ENCODE data around the gene SF3B1. TPM values are rescaled to one million over a fixed set of nuclear protein-coding genes. Genes with fewer than 3 reads are reported as not detected.

SF3B1 gene
- total and polyA plus RNA-seq, 2 donors (not counting 1 experiment from before 2014, with no cell fraction given), result 524 to 722 TPM

DNA sequence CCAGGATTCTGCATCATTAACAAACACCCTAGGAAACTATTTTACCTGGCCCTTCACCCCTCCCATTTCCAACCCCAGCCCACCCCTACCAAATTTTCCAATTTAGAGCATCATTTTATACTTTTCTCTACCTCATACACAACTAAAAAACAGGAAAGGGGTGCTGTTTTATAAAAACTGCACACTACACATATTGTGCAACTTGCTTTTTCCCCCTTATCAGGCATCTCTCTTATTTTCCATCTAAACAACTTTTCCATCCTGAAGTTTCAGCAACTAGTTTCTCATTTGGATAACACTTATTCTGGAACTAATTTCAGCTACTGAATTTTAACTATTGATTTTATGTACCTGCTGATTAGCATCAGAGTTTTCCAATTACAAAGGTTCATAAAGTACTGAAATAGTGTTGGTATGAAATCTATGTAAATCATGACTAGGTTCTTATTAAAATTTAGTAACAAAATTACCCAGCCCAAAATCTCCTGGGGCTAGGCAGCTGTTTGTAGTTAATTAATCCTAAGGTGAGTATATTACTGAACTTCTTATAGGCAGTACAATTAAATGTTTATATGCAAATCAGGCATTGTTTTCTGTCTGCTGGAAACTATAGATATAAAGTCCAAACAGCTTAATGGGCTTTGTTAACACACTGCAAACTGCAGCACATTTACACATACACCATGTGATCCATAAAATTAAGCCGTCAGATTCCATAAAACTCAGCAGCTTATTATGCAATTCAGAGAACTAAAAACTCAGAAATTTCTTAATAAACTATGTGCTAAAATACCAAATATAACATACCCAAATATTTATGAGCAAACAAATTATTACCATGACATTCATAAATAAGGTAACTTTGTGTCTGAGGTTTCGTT lies 7.9 kb downstream of the SF3B1 start:
- Histone ChIP-seq H2AFZ (ENCODE audit: insufficient read depth, low read depth, low read length, poor library complexity, severe bottlenecking) (no peak overlapping the region), H3K27ac (ENCODE audit: low read length in 2 of 2) (peak overlapping the region in 1 of 2 donors; percentile 15), H3K79me2 (ENCODE audit: control insufficient read depth, insufficient read depth, low read length) (peaks cover 100% of the 10 kb centered on the region), H3K4me3 (ENCODE audit: control extremely low read depth in 1 of 5, extremely low read depth in 1 of 5, insufficient read depth in 1 of 5, low read depth in 2 of 5, low read length in 4 of 5) (no peak overlapping the region), H3K27me3 (replicated peaks in 1 of 4; ENCODE audit: control extremely low read depth in 1 of 4, control insufficient read depth in 3 of 4, insufficient read depth in 4 of 4, low read length in 3 of 4) (no peaks in the 10 kb centered on the region), H3K4me1 (ENCODE audit: control insufficient read depth in 2 of 2, insufficient read depth in 2 of 2, low read length in 2 of 2) (peaks cover 24 to 38% of the 10 kb centered on the region in 2 donors), H3K4me2 (replicated peaks; ENCODE audit: low read depth, low read length, poor library complexity, severe bottlenecking) (peak overlapping the region; percentile 21), H4K20me1 (ENCODE audit: control insufficient read depth, insufficient read depth, low read length, poor library complexity, severe bottlenecking) (peaks cover 91% of the 10 kb centered on the region), H3K9me3 (ENCODE audit: control extremely low read depth in 1 of 3, control insufficient read depth in 2 of 3, insufficient read depth in 1 of 3, low read length in 2 of 3) (no peaks in the 10 kb centered on the region), H3K36me3 (replicated peaks in 1 of 2; ENCODE audit: control extremely low read depth in 1 of 2, control insufficient read depth in 1 of 2, extremely low read depth in 1 of 2, insufficient read depth in 2 of 2, low read length in 1 of 2) (peaks cover 3 to 42% of the 10 kb centered on the region in 2 experiments), H3K9ac (ENCODE audit: low read length) (no peak overlapping the region)
- intact Hi-C loops (cut with micrococcal nuclease), result no loop called here
- DNase-seq, result no peak
- ChIA-PET CTCF (interaction anchor here (0.8 kb wide), 1 partner anchor 14 kb away, joined by 3 read pairs; no protein-coding TSS in a partner anchor), POLR2A (no interaction called here)
- ATAC-seq (ENCODE audit: low read depth), result no peak
- WGBS (ENCODE audit: insufficient coverage), result no CpG with 5 or more reads among the region's 2 CpGs
- H3K4me1 Mint-ChIP-seq, result peaks cover 62% of the 10 kb centered on the region
- no peak for TF ChIP-seq EZH2 (IDR thresholded peaks at IDR 0.05; ENCODE audit: borderline replicate concordance, insufficient read depth, low read depth, low read length, poor library complexity, severe bottlenecking)
- TF ChIP-seq, protein P1, sequence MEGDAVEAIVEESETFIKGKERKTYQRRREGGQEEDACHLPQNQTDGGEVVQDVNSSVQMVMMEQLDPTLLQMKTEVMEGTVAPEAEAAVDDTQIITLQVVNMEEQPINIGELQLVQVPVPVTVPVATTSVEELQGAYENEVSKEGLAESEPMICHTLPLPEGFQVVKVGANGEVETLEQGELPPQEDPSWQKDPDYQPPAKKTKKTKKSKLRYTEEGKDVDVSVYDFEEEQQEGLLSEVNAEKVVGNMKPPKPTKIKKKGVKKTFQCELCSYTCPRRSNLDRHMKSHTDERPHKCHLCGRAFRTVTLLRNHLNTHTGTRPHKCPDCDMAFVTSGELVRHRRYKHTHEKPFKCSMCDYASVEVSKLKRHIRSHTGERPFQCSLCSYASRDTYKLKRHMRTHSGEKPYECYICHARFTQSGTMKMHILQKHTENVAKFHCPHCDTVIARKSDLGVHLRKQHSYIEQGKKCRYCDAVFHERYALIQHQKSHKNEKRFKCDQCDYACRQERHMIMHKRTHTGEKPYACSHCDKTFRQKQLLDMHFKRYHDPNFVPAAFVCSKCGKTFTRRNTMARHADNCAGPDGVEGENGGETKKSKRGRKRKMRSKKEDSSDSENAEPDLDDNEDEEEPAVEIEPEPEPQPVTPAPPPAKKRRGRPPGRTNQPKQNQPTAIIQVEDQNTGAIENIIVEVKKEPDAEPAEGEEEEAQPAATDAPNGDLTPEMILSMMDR (IDR thresholded peaks at IDR 0.05), result no peak
- no peaks in the 10 kb centered on the region for H3K9me3 Mint-ChIP-seq (ENCODE audit: insufficient read depth)
- H3K27me3 Mint-ChIP-seq, result no peaks in the 10 kb centered on the region
- H3K27ac Mint-ChIP-seq, result peak overlapping the region; percentile 33
- H3K4me3 Mint-ChIP-seq, result peak overlapping the region; percentile 50

DNA sequence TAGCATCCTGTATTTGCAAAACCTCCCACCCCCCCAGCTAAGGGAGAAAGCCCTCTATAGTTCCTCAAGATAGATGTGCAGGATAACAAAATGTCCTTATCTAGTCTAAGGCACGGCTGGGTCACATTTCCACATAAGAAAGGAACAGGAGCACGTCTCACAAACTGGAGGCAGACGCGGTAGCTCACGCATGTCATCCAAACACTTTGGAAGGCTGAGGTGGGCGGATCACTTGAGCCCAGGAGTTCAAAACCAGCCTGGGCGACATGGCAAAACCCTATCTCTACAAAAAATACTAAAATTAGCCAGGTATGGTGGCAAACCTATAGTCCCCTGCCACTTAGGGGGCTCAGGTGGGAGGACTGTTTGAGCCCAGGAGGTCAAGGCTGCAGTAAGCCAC lies 9.3 kb downstream of the SF3B1 start:
- H3K9ac ChIP-seq (ENCODE audit: low read length), result no peak overlapping the region
- H2AFZ ChIP-seq (ENCODE audit: insufficient read depth, low read depth, low read length, poor library complexity, severe bottlenecking), result no peak overlapping the region
- no peaks in the 10 kb centered on the region for H3K27me3 ChIP-seq (replicated peaks in 1 of 4; ENCODE audit: control extremely low read depth in 1 of 4, control insufficient read depth in 3 of 4, insufficient read depth in 4 of 4, low read length in 3 of 4)
- TF ChIP-seq EZH2 (IDR thresholded peaks at IDR 0.05; ENCODE audit: borderline replicate concordance, insufficient read depth, low read depth, low read length, poor library complexity, severe bottlenecking), result no peak
- WGBS (ENCODE audit: insufficient coverage), result 94% methylated on average over 4 of the region's 7 CpGs
- Mint-ChIP-seq H3K9me3 (ENCODE audit: insufficient read depth) (no peaks in the 10 kb centered on the region), H3K4me3 (no peak overlapping the region), H3K4me1 (peaks cover 52% of the 10 kb centered on the region), H3K27ac (no peak overlapping the region), H3K27me3 (no peaks in the 10 kb centered on the region)
- intact Hi-C loops (cut with micrococcal nuclease), result no loop called here
- ATAC-seq (ENCODE audit: low read depth) (no peak), DNase-seq (no peak)
- peaks cover 11 to 25% of the 10 kb centered on the region in 2 donors for H3K4me1 ChIP-seq (ENCODE audit: control insufficient read depth in 2 of 2, insufficient read depth in 2 of 2, low read length in 2 of 2)
- peaks cover 3 to 54% of the 10 kb centered on the region in 2 experiments for H3K36me3 ChIP-seq (replicated peaks in 1 of 2; ENCODE audit: control extremely low read depth in 1 of 2, control insufficient read depth in 1 of 2, extremely low read depth in 1 of 2, insufficient read depth in 2 of 2, low read length in 1 of 2)
- no peak overlapping the region for H3K4me2 ChIP-seq (replicated peaks; ENCODE audit: low read depth, low read length, poor library complexity, severe bottlenecking)
- peaks cover 90% of the 10 kb centered on the region for H4K20me1 ChIP-seq (ENCODE audit: control insufficient read depth, insufficient read depth, low read length, poor library complexity, severe bottlenecking)
- H3K79me2 ChIP-seq (ENCODE audit: control insufficient read depth, insufficient read depth, low read length), result peaks cover 98% of the 10 kb centered on the region
- CTCF ChIA-PET, result no interaction called here
- POLR2A ChIA-PET, result no interaction called here
- H3K27ac ChIP-seq (ENCODE audit: low read length in 2 of 2), result no peak overlapping the region
- H3K9me3 ChIP-seq (ENCODE audit: control extremely low read depth in 1 of 3, control insufficient read depth in 2 of 3, insufficient read depth in 1 of 3, low read length in 2 of 3), result no peaks in the 10 kb centered on the region
- H3K4me3 ChIP-seq (ENCODE audit: control extremely low read depth in 1 of 5, extremely low read depth in 1 of 5, insufficient read depth in 1 of 5, low read depth in 2 of 5, low read length in 4 of 5), result no peak overlapping the region
